Mesothelial cell of epicardium (in vitro differentiated cells): ENCODE results near the gene AGRN. TPM values are rescaled to one million over a fixed set of nuclear protein-coding genes. Genes with fewer than 3 reads are reported as not detected.
"Not testable (repeated sequence)": the region's sequence is repeated elsewhere in the genome, so short reads cannot be mapped to it uniquely, and the experiment has no call there.

Experiments
- DNase-seq, 2 experiments: peaks; one replicate each; pipeline ENCODE4 v3.0.0; 2021; ENCODE audit warnings: low spot score in 2 of 2; ENCODE audit not compliant: unreplicated experiment in 2 of 2
- H3K27ac Mint-ChIP-seq: 2 replicates; pipeline ENCODE4 v1.8.0; 2021; ENCODE audit warnings: mixed read lengths
- H3K27me3 Mint-ChIP-seq: 2 replicates; pipeline ENCODE4 v1.8.0; 2021; ENCODE audit warnings: low read depth, mixed read lengths
- H3K36me3 Mint-ChIP-seq: 2 replicates; pipeline ENCODE4 v1.8.0; 2021; ENCODE audit warnings: mixed read lengths
- H3K4me1 Mint-ChIP-seq: 2 replicates; pipeline ENCODE4 v1.8.0; 2021; ENCODE audit warnings: mixed read lengths
- H3K4me3 Mint-ChIP-seq: 2 replicates; pipeline ENCODE4 v1.8.0; 2021; ENCODE audit warnings: mild to moderate bottlenecking, moderate library complexity, mixed read lengths
- H3K9me3 Mint-ChIP-seq: 2 replicates; pipeline ENCODE4 v1.8.0; 2021; ENCODE audit warnings: mixed read lengths
- total RNA-seq: library from RNA; stranded (reverse); gene quantifications from 3 replicates; pipeline ENCODE4 v1.2.1, GENCODE V29; 2021
- TF ChIP-seq, protein P1 (sequence below): fragments of 200-600 bp; sonication (generic); IDR thresholded peaks from one replicate; pipeline ENCODE4 v1.5.0; 2021; ENCODE audit warnings: antibody characterized with exemption; ENCODE audit not compliant: unreplicated experiment

Gene AGRN
- total RNA-seq, 1 donor from 2014 or later, result 514 TPM

DNA sequence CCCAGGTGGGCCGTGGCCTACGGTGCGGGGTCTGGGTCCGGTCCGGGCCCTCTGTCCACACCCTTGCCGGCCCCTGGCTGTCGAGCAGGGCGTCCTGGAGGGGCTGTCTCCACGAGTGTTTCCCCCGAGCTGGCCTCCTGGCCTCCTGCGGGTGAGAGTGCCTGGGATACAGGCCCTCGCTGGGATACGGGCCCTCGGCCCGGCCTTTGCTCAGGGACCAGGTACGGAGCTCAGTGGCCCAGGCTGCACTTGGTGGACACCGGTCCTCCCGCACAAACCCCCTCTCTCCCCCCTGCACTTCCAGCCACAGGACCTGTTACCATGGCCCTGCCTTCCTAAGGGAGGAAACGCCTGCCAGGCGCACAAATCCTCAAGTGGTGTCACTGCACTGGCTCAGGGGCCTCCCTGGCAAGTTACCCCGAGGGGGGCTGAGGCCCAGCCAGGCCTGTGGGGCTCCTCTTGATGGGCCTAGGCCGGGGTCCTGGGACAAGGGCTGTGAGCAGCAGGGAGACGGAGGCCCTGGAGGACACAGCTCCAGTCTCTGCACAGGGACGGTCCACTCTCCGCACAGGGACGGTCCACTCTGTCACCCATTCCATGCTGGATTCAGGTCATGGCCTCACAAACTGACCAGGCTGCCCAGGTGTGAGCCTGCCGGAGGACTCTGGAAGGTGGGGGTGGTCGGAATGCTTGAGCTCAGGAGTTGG lies 72.4 kb downstream of the AGRN start:
- DNase-seq, result peak; percentile 18 to 35
- TF ChIP-seq, protein P1, sequence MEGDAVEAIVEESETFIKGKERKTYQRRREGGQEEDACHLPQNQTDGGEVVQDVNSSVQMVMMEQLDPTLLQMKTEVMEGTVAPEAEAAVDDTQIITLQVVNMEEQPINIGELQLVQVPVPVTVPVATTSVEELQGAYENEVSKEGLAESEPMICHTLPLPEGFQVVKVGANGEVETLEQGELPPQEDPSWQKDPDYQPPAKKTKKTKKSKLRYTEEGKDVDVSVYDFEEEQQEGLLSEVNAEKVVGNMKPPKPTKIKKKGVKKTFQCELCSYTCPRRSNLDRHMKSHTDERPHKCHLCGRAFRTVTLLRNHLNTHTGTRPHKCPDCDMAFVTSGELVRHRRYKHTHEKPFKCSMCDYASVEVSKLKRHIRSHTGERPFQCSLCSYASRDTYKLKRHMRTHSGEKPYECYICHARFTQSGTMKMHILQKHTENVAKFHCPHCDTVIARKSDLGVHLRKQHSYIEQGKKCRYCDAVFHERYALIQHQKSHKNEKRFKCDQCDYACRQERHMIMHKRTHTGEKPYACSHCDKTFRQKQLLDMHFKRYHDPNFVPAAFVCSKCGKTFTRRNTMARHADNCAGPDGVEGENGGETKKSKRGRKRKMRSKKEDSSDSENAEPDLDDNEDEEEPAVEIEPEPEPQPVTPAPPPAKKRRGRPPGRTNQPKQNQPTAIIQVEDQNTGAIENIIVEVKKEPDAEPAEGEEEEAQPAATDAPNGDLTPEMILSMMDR, result no peak
- no peaks in the 10 kb centered on the region for H3K27me3 Mint-ChIP-seq
- no peak overlapping the region for H3K27ac Mint-ChIP-seq
- H3K4me1 Mint-ChIP-seq, result no peaks in the 10 kb centered on the region
- no peak overlapping the region for H3K4me3 Mint-ChIP-seq
- peaks cover 11% of the 10 kb centered on the region for H3K36me3 Mint-ChIP-seq
- H3K9me3 Mint-ChIP-seq, result peaks cover 16% of the 10 kb centered on the region

DNA sequence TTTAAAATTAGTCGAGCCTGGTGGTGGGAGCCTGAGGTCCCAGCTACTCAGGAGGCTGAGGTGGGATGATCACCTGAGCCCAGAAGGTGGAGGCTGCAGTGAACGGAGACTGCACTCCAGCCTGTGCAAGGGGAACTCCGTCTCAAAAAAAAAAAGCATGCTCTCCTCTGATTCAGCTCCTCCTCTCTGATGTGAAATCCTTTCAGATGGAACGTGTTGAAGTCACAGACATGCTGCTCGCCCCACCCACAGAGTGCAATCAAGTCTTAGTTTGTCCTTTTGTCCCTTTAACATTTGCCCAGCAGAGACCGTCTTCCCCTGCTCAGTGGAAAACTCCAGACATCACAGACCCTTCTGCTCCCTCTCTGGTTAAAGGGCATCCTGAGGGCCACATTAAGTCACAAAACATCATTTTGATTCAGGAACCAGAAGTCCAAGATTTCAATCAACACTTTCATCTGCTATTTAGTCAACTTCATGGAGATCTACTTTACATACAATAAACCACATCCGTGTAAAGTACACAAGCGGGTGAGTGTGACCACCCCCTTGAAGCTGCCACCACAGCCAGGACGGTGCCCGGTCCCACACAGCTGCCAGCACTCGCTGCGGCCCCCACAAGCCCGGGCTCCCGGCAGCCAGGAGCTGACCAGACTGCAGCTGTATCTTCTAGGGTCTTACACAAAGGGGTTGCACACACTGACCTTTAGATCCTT lies 73.1 kb downstream of the AGRN start:
- Mint-ChIP-seq H3K27me3 (no peaks in the 10 kb centered on the region), H3K4me1 (no peaks in the 10 kb centered on the region), H3K9me3 (peaks cover 16% of the 10 kb centered on the region), H3K27ac (no peak overlapping the region), H3K4me3 (no peak overlapping the region), H3K36me3 (peaks cover 11% of the 10 kb centered on the region)
- peak in 1 of 2 experiments; percentile 26 for DNase-seq
- TF ChIP-seq, protein P1, result no peak

GRCh38 chr1:1093610-1093943 lies 73.7 kb downstream of the AGRN start:
- no peaks in the 10 kb centered on the region for H3K4me1 Mint-ChIP-seq
- peak in 1 of 2 experiments; percentile 20 for DNase-seq
- no peak overlapping the region for H3K27ac Mint-ChIP-seq
- no peaks in the 10 kb centered on the region for H3K27me3 Mint-ChIP-seq
- H3K4me3 Mint-ChIP-seq, result no peak overlapping the region
- peaks cover 9% of the 10 kb centered on the region for H3K36me3 Mint-ChIP-seq
- TF ChIP-seq, protein P1, result no peak
- H3K9me3 Mint-ChIP-seq, result peaks cover 16% of the 10 kb centered on the region

GRCh38 chr1:1094981-1095380 lies 75.1 kb downstream of the AGRN start:
- no peaks in the 10 kb centered on the region for H3K4me1 Mint-ChIP-seq
- DNase-seq, result no peak
- no peak overlapping the region for H3K4me3 Mint-ChIP-seq
- H3K36me3 Mint-ChIP-seq, result peaks cover 18% of the 10 kb centered on the region
- TF ChIP-seq, protein P1, result no peak
- H3K27me3 Mint-ChIP-seq, result no peaks in the 10 kb centered on the region
- peaks cover 28% of the 10 kb centered on the region for H3K9me3 Mint-ChIP-seq
- no peak overlapping the region for H3K27ac Mint-ChIP-seq

- H3K27me3 Mint-ChIP-seq, H3K4me1 Mint-ChIP-seq, H3K27ac Mint-ChIP-seq, H3K4me3 Mint-ChIP-seq, DNase-seq: not testable (repeated sequence)
- H3K9me3 Mint-ChIP-seq, result peaks cover 35% of the 10 kb centered on the region
- peaks cover 23% of the 10 kb centered on the region for H3K36me3 Mint-ChIP-seq
Measured at GRCh38 chr1:1096136-1096535, 76.2 kb downstream of the AGRN start.

- Mint-ChIP-seq H3K4me3 (no peak overlapping the region), H3K4me1 (no peaks in the 10 kb centered on the region), H3K27ac (no peak overlapping the region), H3K27me3 (no peaks in the 10 kb centered on the region), H3K9me3 (peaks cover 35% of the 10 kb centered on the region), H3K36me3 (peaks cover 21% of the 10 kb centered on the region)
- DNase-seq, result peak in 1 of 2 experiments; percentile 19
- TF ChIP-seq, protein P1, result no peak
Measured at GRCh38 chr1:1098681-1099421, 78.9 kb downstream of the AGRN start.
